IMR-90 (cell line): ENCODE data around the gene SENP2. TPM values are rescaled to one million over a fixed set of nuclear protein-coding genes. Genes with fewer than 3 reads are reported as not detected.
A peak's percentile ranks its signal among the peaks of the same experiment; 100 is the strongest.

Source experiments
- ATAC-seq: fragments of 200-7000 bp; cut with Tn5 transposase; 2 replicates; pipeline ENCODE4 v1.9.1; 2020; ENCODE audit warnings: low read depth, mild to moderate bottlenecking, moderate library complexity
- BruUV-seq: library from RNA; stranded (reverse); fragments of 400-500 nt; replicated peaks from 2 replicates; lab custom pipeline; 2021; lab: Mats Ljungman, UMichigan
- CTCF ChIA-PET: fragments of 300-600 bp; formaldehyde crosslinking; extraction: SDS; loops from one replicate; lab custom pipeline; 2021; ENCODE audit warnings: antibody characterized with exemption; lab: Yijun Ruan, JAX
- POLR2A ChIA-PET: fragments of 300-600 bp; sonication (Branson Sonifier 250); formaldehyde crosslinking; loops from one replicate; lab custom pipeline; 2022; ENCODE audit warnings: antibody characterized with exemption; ENCODE audit not compliant: unreplicated experiment; lab: Charles Lee
- DNase-seq: peaks from one replicate; pipeline ENCODE4 v3.0.0; 2013
- H2AFZ ChIP-seq: replicated peaks from 2 replicates; pipeline ENCODE3; 2013; ENCODE audit warnings: low read length, mild to moderate bottlenecking; ENCODE audit not compliant: poor library complexity
- H2AK5ac ChIP-seq: 2 replicates; pipeline ENCODE4 v1.6.1; 2013; ENCODE audit warnings: low read depth, low read length, inconsistent platforms
- H2AK9ac ChIP-seq: replicated peaks from 2 replicates; pipeline ENCODE3; 2013; ENCODE audit warnings: mild to moderate bottlenecking, low read depth, low read length, moderate library complexity; ENCODE audit not compliant: poor library complexity
- H2BK120ac ChIP-seq: 2 replicates; pipeline ENCODE4 v1.6.1; 2013; ENCODE audit warnings: low read depth, low read length, inconsistent platforms
- H2BK15ac ChIP-seq: 3 replicates; pipeline ENCODE4 v1.6.1; 2013; ENCODE audit warnings: low read depth, low read length, inconsistent platforms
- H2BK20ac ChIP-seq: 2 replicates; pipeline ENCODE4 v1.6.1; 2013; ENCODE audit warnings: low read depth, mild to moderate bottlenecking, inconsistent platforms, low read length, moderate library complexity
- H2BK5ac ChIP-seq: 2 replicates; pipeline ENCODE4 v1.6.1; 2013; ENCODE audit warnings: mild to moderate bottlenecking, low read depth, low read length, inconsistent platforms; ENCODE audit not compliant: poor library complexity, severe bottlenecking
- H3K14ac ChIP-seq: replicated peaks from 2 replicates; pipeline ENCODE4 v1.6.1; 2013; ENCODE audit warnings: low read depth, low read length, inconsistent platforms
- H3K18ac ChIP-seq: 2 replicates; pipeline ENCODE4 v1.6.1; 2013; ENCODE audit warnings: low read depth, low read length, control low read depth
- H3K23ac ChIP-seq: 2 replicates; pipeline ENCODE4 v1.6.1; 2013; ENCODE audit warnings: low read depth, low read length, inconsistent platforms
- H3K27ac ChIP-seq: 2 replicates; pipeline ENCODE4 v1.5.1; 2013; ENCODE audit warnings: mild to moderate bottlenecking, control low read depth, low read length; ENCODE audit not compliant: insufficient read depth
- H3K27me3 ChIP-seq: 2 replicates; pipeline ENCODE4 v1.6.1; 2013; ENCODE audit warnings: low read length; ENCODE audit not compliant: control insufficient read depth, insufficient read depth
- H3K36me3 ChIP-seq: 2 replicates; pipeline ENCODE4 v1.6.1; 2013; ENCODE audit warnings: low read length, mixed read lengths; ENCODE audit not compliant: control insufficient read depth, insufficient read depth
- H3K4ac ChIP-seq: 2 replicates; pipeline ENCODE4 v1.6.1; 2013; ENCODE audit warnings: low read depth, low read length, inconsistent platforms
- H3K4me1 ChIP-seq: 2 replicates; pipeline ENCODE4 v1.6.1; 2013; ENCODE audit warnings: low read length, mixed read lengths; ENCODE audit not compliant: control insufficient read depth, insufficient read depth
- H3K4me2 ChIP-seq: 2 replicates; pipeline ENCODE4 v1.6.1; 2013; ENCODE audit warnings: low read depth, mild to moderate bottlenecking, control low read depth, low read length, moderate library complexity
- H3K4me3 ChIP-seq: 2 replicates; pipeline ENCODE4 v1.5.1; 2013; ENCODE audit warnings: low read depth, mild to moderate bottlenecking, control low read depth, low read length, moderate library complexity; ENCODE audit not compliant: insufficient read depth
- H3K56ac ChIP-seq: 2 replicates; pipeline ENCODE4 v1.6.1; 2013; ENCODE audit warnings: low read length, inconsistent platforms; ENCODE audit not compliant: insufficient read depth; ENCODE audit errors: extremely low read depth
- H3K79me1 ChIP-seq, 2 experiments: 2 replicates each; pipeline ENCODE4 v1.6.1; 2013; ENCODE audit warnings: low read length in 2 of 2, inconsistent platforms in 1 of 2, low read depth in 1 of 2
- H3K9ac ChIP-seq: 2 replicates; pipeline ENCODE4 v1.6.1; 2013; ENCODE audit warnings: low read depth, low read length, control low read depth
- H3K9me1 ChIP-seq: 2 replicates; pipeline ENCODE4 v1.6.1; 2013; ENCODE audit warnings: low read length, inconsistent platforms; ENCODE audit not compliant: insufficient read depth
- H3K9me3 ChIP-seq: 2 replicates; pipeline ENCODE4 v1.6.1; 2013; ENCODE audit warnings: low read length; ENCODE audit not compliant: control insufficient read depth, insufficient read depth
- H4K20me1 ChIP-seq: 2 replicates; pipeline ENCODE4 v1.6.1; 2013; ENCODE audit warnings: low read length, inconsistent platforms; ENCODE audit not compliant: insufficient read depth
- H4K5ac ChIP-seq: 2 replicates; pipeline ENCODE4 v1.6.1; 2013; ENCODE audit warnings: mild to moderate bottlenecking, low read depth, low read length, control low read depth
- H4K8ac ChIP-seq, 2 experiments: 2 replicates each; pipeline ENCODE4 v1.6.1; 2013; ENCODE audit warnings: low read depth in 2 of 2, low read length in 2 of 2, control low read depth in 1 of 2, inconsistent platforms in 1 of 2
- H4K91ac ChIP-seq: 2 replicates; pipeline ENCODE4 v1.6.1; 2013; ENCODE audit warnings: low read depth, low read length, inconsistent platforms; ENCODE audit not compliant: insufficient read depth
- CEBPB ChIP-seq: IDR thresholded peaks from 2 replicates; pipeline ENCODE4 v1.6.1; 2012; ENCODE audit warnings: low read depth, low read length, improper control_type of control experiment
- MAFK ChIP-seq: IDR thresholded peaks from 2 replicates; pipeline ENCODE4 v1.6.1; 2012; ENCODE audit warnings: low read depth, low read length, improper control_type of control experiment
- NFE2L2 ChIP-seq: fragments of 150-350 bp; IDR thresholded peaks from 2 replicates; pipeline ENCODE4 v1.6.1; 2016; ENCODE audit warnings: low read depth, mild to moderate bottlenecking, low read length
- RAD21 ChIP-seq: IDR thresholded peaks from 2 replicates; pipeline ENCODE4 v1.6.1; 2012; ENCODE audit warnings: low read length, improper control_type of control experiment
- WGBS, 2 experiments: methylation state at CpG; one replicate each; pipeline versions ENCODE4 v1.1.5 to v1.1.7; 2013; ENCODE audit warnings: missing lambda C conversion rate in 2 of 2; ENCODE audit not compliant: insufficient read length in 1 of 2; ENCODE audit errors: extremely low coverage in 2 of 2; 5-methylcytosine and 5-hydroxymethylcytosine counted together
- dilution Hi-C: fragments of 300-500 bp; cut with HindIII; formaldehyde crosslinking; loops from one replicate; pipeline ENCODE4 v1.14.3; 2018; ENCODE audit warnings: low sequenced_read_pairs; ENCODE audit not compliant: unreplicated experiment
- in situ Hi-C: fragments of 300-500 bp; cut with MboI; formaldehyde crosslinking; loops from 3 replicates; pipeline ENCODE4 v1.14.3; 2019; ENCODE audit warnings: low sequenced_read_pairs, inconsistent platforms, mixed read lengths
- intact Hi-C: fragments of 100-400 bp; cut with micrococcal nuclease; formaldehyde crosslinking; loops from 2 replicates; pipeline ENCODE4 v1.10.0; 2022
- polyA plus RNA-seq, 3 experiments: library from polyadenylated mRNA; depleted of rRNA; stranded (reverse); fragments of >200 nt; gene quantifications; 2 replicates each; pipeline ENCODE4 v1.2.3, GENCODE V29; 2012; ENCODE audit warnings: low replicate concordance in 1 of 3
- total RNA-seq: library from RNA; depleted of rRNA; stranded (reverse); fragments of >200 nt; gene quantifications from 2 replicates; pipeline ENCODE4 v1.2.3, GENCODE V29; 2012

SENP2 gene
- total and polyA plus RNA-seq, 2 of the 4 experiments (the other 2 are of a cell fraction): 9.4 to 15.2 TPM

GRCh38 chr3:185594073-185594472 is 8.0 kb downstream of the SENP2 start:
- 100% methylated on average over 1 of the region's 3 CpGs; no CpG with 5 or more reads in 1 of the 2 experiments for WGBS, 2 experiments
- H2AK5ac ChIP-seq: no peak overlapping the region

More at GRCh38 chr3:185594073-185594472, 8.0 kb downstream of the SENP2 start:
- Histone ChIP-seq H2BK20ac (no peak overlapping the region), H3K9ac (no peak overlapping the region), H4K8ac (no peak overlapping the region), H2AFZ (no peak overlapping the region), H3K4me2 (no peak overlapping the region), H3K56ac (no peak overlapping the region), H4K20me1 (no peaks in the 10 kb centered on the region), H3K18ac (no peak overlapping the region), H3K4ac (no peak overlapping the region), H2BK5ac (no peak overlapping the region), H3K23ac (no peak overlapping the region), H2BK15ac (no peak overlapping the region), H3K27ac (no peak overlapping the region), H3K9me3 (no peaks in the 10 kb centered on the region), H4K5ac (no peak overlapping the region), H3K9me1 (no peaks in the 10 kb centered on the region), H3K4me1 (no peaks in the 10 kb centered on the region), H4K91ac (no peak overlapping the region), H2AK9ac (no peak overlapping the region), H3K4me3 (no peak overlapping the region), H2BK120ac (no peak overlapping the region), H3K27me3 (no peaks in the 10 kb centered on the region), H3K14ac (no peak overlapping the region), H3K79me1 (peaks cover 4 to 6% of the 10 kb centered on the region in 2 experiments; a peak in 3 of 4 replicates), H3K36me3 (peaks cover 8% of the 10 kb centered on the region)
- dilution Hi-C loops (no loop called here), intact Hi-C loops (no loop called here), in situ Hi-C loops (no loop called here)
- DNase-seq (no peak), ATAC-seq (no peak)
- TF ChIP-seq MAFK (no peak), RAD21 (no peak), NFE2L2 (no peak), CEBPB (0 out of 2 replicates have a peak, but pooled peaks have one; percentile 25)
- CTCF ChIA-PET: interaction anchor here (0.6 kb wide), 1 partner anchor 245 kb away, joined by 3 read pairs; no protein-coding TSS in a partner anchor
- POLR2A ChIA-PET: no interaction called here
- BruUV-seq: no TSS peak
